Raji (cell line): Measurements from ENCODE around the gene SMIM21.

Experiments
- POLR2A ChIP-seq: IDR thresholded peaks from 2 replicates; pipeline ENCODE4 v1.6.1; 2011; ENCODE audit warnings: low read depth, low read length, control low read depth; ENCODE audit not compliant: insufficient read depth

Gene SMIM21

GRCh38 chr18:75441896-75442295 lies 14.4 kb upstream of the SMIM21 start:
- no peak for TF ChIP-seq POLR2A

GRCh38 chr18:75439348-75439747 lies 11.8 kb upstream of the SMIM21 start:
- no peak for TF ChIP-seq POLR2A

- TF ChIP-seq POLR2A, result no peak
These were observed 11.4 kb upstream of the SMIM21 start for GRCh38 chr18:75438891-75439290.

GRCh38 chr18:75437979-75438378 lies 10.5 kb upstream of the SMIM21 start:
- no peak for TF ChIP-seq POLR2A

GRCh38 chr18:75433098-75433497 lies 5.6 kb upstream of the SMIM21 start:
- TF ChIP-seq POLR2A, result no peak

GRCh38 chr18:75429975-75430374 lies 2.5 kb upstream of the SMIM21 start:
- TF ChIP-seq POLR2A, result no peak

GRCh38 chr18:75428490-75428889 lies 987 bp upstream of the SMIM21 start:
- TF ChIP-seq POLR2A, result no peak

GRCh38 chr18:75422341-75422910 lies 5.1 kb downstream of the SMIM21 start:
- no peak for TF ChIP-seq POLR2A

- TF ChIP-seq POLR2A, result no peak
These were observed 5.8 kb downstream of the SMIM21 start for GRCh38 chr18:75421656-75422055.

- no peak for TF ChIP-seq POLR2A
These were observed 9.1 kb downstream of the SMIM21 start for GRCh38 chr18:75418293-75419005.

- no peak for TF ChIP-seq POLR2A
These were observed 16.9 kb downstream of the SMIM21 start for GRCh38 chr18:75410611-75411010.

GRCh38 chr18:75409806-75410205 lies 17.7 kb downstream of the SMIM21 start:
- no peak for TF ChIP-seq POLR2A

- no peak for TF ChIP-seq POLR2A
These were observed 18.7 kb downstream of the SMIM21 start for GRCh38 chr18:75408554-75409506.

GRCh38 chr18:75407468-75408437 lies 19.8 kb downstream of the SMIM21 start:
- TF ChIP-seq POLR2A, result no peak
